GM18951 (cell line): Measurements from ENCODE around the gene FAIM2.

Source experiments
- POLR2A ChIP-seq: IDR thresholded peaks from 4 replicates; pipeline ENCODE4 v1.6.1; 2011; ENCODE audit warnings: mild to moderate bottlenecking; ENCODE audit not compliant: insufficient read length, insufficient read depth; ENCODE audit errors: extremely low read depth
- in situ Hi-C: fragments of 300-500 bp; cut with MboI; formaldehyde crosslinking; loops from one replicate; pipeline ENCODE4 v1.12.0; 2022; ENCODE audit warnings: low sequenced_read_pairs, mixed read lengths, inconsistent platforms; ENCODE audit not compliant: unreplicated experiment

FAIM2 gene

GRCh38 chr12:49944046-49944445, 40.3 kb upstream of the FAIM2 start:
- in situ Hi-C loops = no loop called here
- TF ChIP-seq POLR2A = no peak

GRCh38 chr12:49943625-49943960, 39.9 kb upstream of the FAIM2 start:
- in situ Hi-C loops = no loop called here
- TF ChIP-seq POLR2A = no peak

- in situ Hi-C loops = no loop called here
- TF ChIP-seq POLR2A = no peak
These were observed 39.4 kb upstream of the FAIM2 start for GRCh38 chr12:49942921-49943624.

GRCh38 chr12:49942512-49942893, 38.8 kb upstream of the FAIM2 start:
- in situ Hi-C loops = no loop called here
- no peak for TF ChIP-seq POLR2A

- TF ChIP-seq POLR2A = no peak
- in situ Hi-C loops = no loop called here
These were observed 38.1 kb upstream of the FAIM2 start for GRCh38 chr12:49941556-49942511.

GRCh38 chr12:49939707-49940106, 36.0 kb upstream of the FAIM2 start:
- no peak for TF ChIP-seq POLR2A
- in situ Hi-C loops = no loop called here

GRCh38 chr12:49939307-49939706, 35.6 kb upstream of the FAIM2 start:
- in situ Hi-C loops = no loop called here
- no peak for TF ChIP-seq POLR2A

- TF ChIP-seq POLR2A = no peak
- in situ Hi-C loops = no loop called here
These were observed 34.1 kb upstream of the FAIM2 start for GRCh38 chr12:49937639-49938300.

GRCh38 chr12:49936925-49937324, 33.2 kb upstream of the FAIM2 start:
- in situ Hi-C loops = no loop called here
- no peak for TF ChIP-seq POLR2A

- in situ Hi-C loops = no loop called here
- TF ChIP-seq POLR2A = no peak
These were observed 30.8 kb upstream of the FAIM2 start for GRCh38 chr12:49934505-49934904.

- no peak for TF ChIP-seq POLR2A
- in situ Hi-C loops = no loop called here
These were observed 30.1 kb upstream of the FAIM2 start for GRCh38 chr12:49933796-49934195.

GRCh38 chr12:49932533-49933130, 28.9 kb upstream of the FAIM2 start:
- in situ Hi-C loops = no loop called here
- TF ChIP-seq POLR2A = no peak

GRCh38 chr12:49932023-49932422, 28.3 kb upstream of the FAIM2 start:
- in situ Hi-C loops = no loop called here
- TF ChIP-seq POLR2A = no peak
